ENCODE data around the gene POLR1G. TPM values are rescaled to one million over a fixed set of nuclear protein-coding genes. Genes with fewer than 3 reads are reported as not detected.
A peak's percentile ranks its signal among the peaks of the same experiment; 100 is the strongest.

The POLR1G gene
- total RNA-seq, 2 experiments from 2014 or later: 10.8 to 16.3 TPM

DNA sequence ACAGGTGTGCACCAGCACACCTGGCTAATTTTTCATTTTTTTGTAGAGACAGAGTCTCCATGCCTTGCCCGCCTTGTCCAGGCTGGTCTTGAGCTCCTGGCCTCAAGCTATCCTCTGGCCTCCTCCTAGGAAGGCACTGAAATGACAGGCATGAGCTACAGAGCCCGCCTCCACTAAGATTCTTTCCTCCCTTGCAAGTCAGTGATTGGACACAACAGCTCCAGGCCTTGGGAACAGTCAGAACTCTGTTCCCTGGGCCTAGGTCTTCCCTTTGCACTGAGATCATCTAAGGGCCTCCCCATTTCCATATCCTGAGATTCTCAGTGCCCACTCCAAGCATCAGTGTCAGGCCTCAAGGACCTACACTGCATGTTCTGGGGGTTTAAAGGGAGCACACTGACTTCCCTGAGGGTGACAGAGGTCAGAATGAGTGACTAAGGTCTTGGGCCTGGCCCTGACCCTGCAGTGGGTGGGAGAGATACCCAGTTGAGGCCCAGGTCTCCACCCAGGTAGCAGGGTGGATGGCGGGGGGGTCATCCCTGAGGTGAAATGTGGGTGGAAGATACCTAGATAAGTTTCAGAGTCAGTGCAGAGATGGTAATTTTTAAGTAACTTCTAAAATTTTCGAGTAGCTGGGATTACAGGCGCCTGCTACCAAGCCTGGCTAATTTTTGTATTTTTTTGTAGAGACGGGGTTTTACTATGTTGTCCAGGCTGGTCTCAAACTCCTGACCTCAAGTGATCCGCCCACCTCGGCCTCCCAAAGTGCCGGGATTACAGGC is 34.6 kb downstream of the POLR1G start:
- Histone ChIP-seq H4K20me1 (ENCODE audit: insufficient read depth, low read length) (no peaks in the 10 kb centered on the region), H3K9me3 (ENCODE audit: low read length) (peaks cover 3% of the 10 kb centered on the region; the same call in 1 of the 2 replicates), H3K27ac (ENCODE audit: low read depth, low read length, poor library complexity, severe bottlenecking) (peak overlapping the region; percentile 58), H3K9me2 (ENCODE audit: insufficient read depth, low read length) (no peaks in the 10 kb centered on the region), H3K4me1 (ENCODE audit: insufficient read depth, low read length, poor library complexity, severe bottlenecking) (peaks cover 44% of the 10 kb centered on the region), H3K4me3 (ENCODE audit: low read depth, low read length, poor library complexity, severe bottlenecking) (no peak overlapping the region), H3K36me3 (ENCODE audit: insufficient read depth, low read length) (no peaks in the 10 kb centered on the region), H3K79me2 (ENCODE audit: insufficient read depth, low read depth, low read length) (no peaks in the 10 kb centered on the region), H3K4me2 (ENCODE audit: low read length) (peak overlapping the region; percentile 67; the same call in 1 of the 2 replicates), H2AFZ (ENCODE audit: low read length) (no peak overlapping the region)
- no peak for TF ChIP-seq EZH2phosphoT487 (IDR thresholded peaks at IDR 0.05; ENCODE audit: borderline replicate concordance, low read depth, low read length)
- no peak for TF ChIP-seq CTCF (conservative IDR thresholded peaks at IDR 0.05; ENCODE audit: low read length)
- BruUV-seq (replicated peaks): no TSS peak
- POLR2A ChIA-PET: interaction anchor here (2.0 kb wide), 1 partner anchor 38 kb away, joined by 6 read pairs; no protein-coding TSS in a partner anchor
- no peak for DNase-seq (ENCODE audit: low spot score)
- CTCF ChIA-PET (ENCODE audit: unreplicated experiment): interaction anchor here (0.5 kb wide), 1 partner anchor 36 kb away, joined by 3 read pairs; no protein-coding TSS in a partner anchor
- intact Hi-C loops (cut with micrococcal nuclease; ENCODE audit: unreplicated experiment): no loop called here

- H2AFZ ChIP-seq (ENCODE audit: low read length): no peak overlapping the region; the same call in 1 of the 2 replicates
- peak overlapping the region; percentile 26 for H3K27ac ChIP-seq (ENCODE audit: low read depth, low read length, poor library complexity, severe bottlenecking)
- peaks cover 2% of the 10 kb centered on the region; the same call in 1 of the 2 replicates for H3K9me3 ChIP-seq (ENCODE audit: low read length)
- H3K4me2 ChIP-seq (ENCODE audit: low read length): 0 out of 2 replicates have a peak overlapping the region, but pooled peaks have one; percentile 99
- CTCF ChIA-PET (ENCODE audit: unreplicated experiment): no interaction called here
- H4K20me1 ChIP-seq (ENCODE audit: insufficient read depth, low read length): no peaks in the 10 kb centered on the region
- no peaks in the 10 kb centered on the region for H3K79me2 ChIP-seq (ENCODE audit: insufficient read depth, low read depth, low read length)
- POLR2A ChIA-PET: interaction anchor here (0.7 kb wide), 1 partner anchor 12 kb away, joined by 3 read pairs; no protein-coding TSS in a partner anchor
- H3K9me2 ChIP-seq (ENCODE audit: insufficient read depth, low read length): no peaks in the 10 kb centered on the region
- no TSS peak for BruUV-seq (replicated peaks)
- no peak overlapping the region for H3K4me3 ChIP-seq (ENCODE audit: low read depth, low read length, poor library complexity, severe bottlenecking)
- intact Hi-C loops (cut with micrococcal nuclease; ENCODE audit: unreplicated experiment): no loop called here
- DNase-seq (ENCODE audit: low spot score): no peak
- TF ChIP-seq EZH2phosphoT487 (IDR thresholded peaks at IDR 0.05; ENCODE audit: borderline replicate concordance, low read depth, low read length) (no peak), CTCF (conservative IDR thresholded peaks at IDR 0.05; ENCODE audit: low read length) (no peak)
- no peaks in the 10 kb centered on the region for H3K36me3 ChIP-seq (ENCODE audit: insufficient read depth, low read length)
- H3K4me1 ChIP-seq (ENCODE audit: insufficient read depth, low read length, poor library complexity, severe bottlenecking): peaks cover 44% of the 10 kb centered on the region
These were observed 35.9 kb downstream of the POLR1G start for GRCh38 chr19:45442408-45442777.

All from OCI-LY7 (cell line).